AG04450 (cell line): Measurements from ENCODE around the gene CNTFR. TPM values are rescaled to one million over a fixed set of nuclear protein-coding genes. Genes with fewer than 3 reads are reported as not detected.

Experiments
- CTCF ChIA-PET: fragments of 300-600, 350-600 bp; formaldehyde crosslinking; extraction: SDS; loops from one replicate; lab custom pipeline; 2022; ENCODE audit warnings: antibody characterized with exemption, inconsistent platforms; lab: Charles Lee
- POLR2A ChIA-PET: fragments of 350-600 bp; formaldehyde crosslinking; extraction: SDS; loops from one replicate; lab custom pipeline; 2021; ENCODE audit warnings: antibody characterized with exemption, inconsistent platforms; lab: Yijun Ruan, JAX
- DNase-seq: peaks from one replicate; pipeline ENCODE4 v3.0.0-alpha.2; 2011; ENCODE audit warnings: low read depth, low spot score
- H3K27ac ChIP-seq: one replicate; pipeline ENCODE4 v1.5.1; 2012; ENCODE audit warnings: low read depth, low read length, control low read depth
- H3K27me3 ChIP-seq: one replicate; pipeline ENCODE4 v1.6.0; 2012; ENCODE audit warnings: low read length; ENCODE audit not compliant: control insufficient read depth, insufficient read depth
- H3K4me3 ChIP-seq: 2 replicates; pipeline ENCODE4 v1.5.1; 2011; ENCODE audit warnings: mild to moderate bottlenecking, low read depth, low read length, control low read depth
- H3K9me3 ChIP-seq: 2 replicates; pipeline ENCODE4 v1.5.1; 2012; ENCODE audit warnings: low read length; ENCODE audit not compliant: control insufficient read depth, insufficient read depth
- polyA plus RNA-seq: library from polyadenylated mRNA; depleted of rRNA; stranded (reverse); fragments of >200 nt; gene quantifications from 2 replicates; pipeline ENCODE4 v1.2.3, GENCODE V29; 2011
- TF ChIP-seq, protein P1 (sequence below): IDR thresholded peaks from 2 replicates; pipeline ENCODE4 v1.5.1; 2011; ENCODE audit warnings: low read depth, low read length, control low read depth, inconsistent platforms

The CNTFR gene
- polyA plus RNA-seq, 1 experiment = not detected

DNA sequence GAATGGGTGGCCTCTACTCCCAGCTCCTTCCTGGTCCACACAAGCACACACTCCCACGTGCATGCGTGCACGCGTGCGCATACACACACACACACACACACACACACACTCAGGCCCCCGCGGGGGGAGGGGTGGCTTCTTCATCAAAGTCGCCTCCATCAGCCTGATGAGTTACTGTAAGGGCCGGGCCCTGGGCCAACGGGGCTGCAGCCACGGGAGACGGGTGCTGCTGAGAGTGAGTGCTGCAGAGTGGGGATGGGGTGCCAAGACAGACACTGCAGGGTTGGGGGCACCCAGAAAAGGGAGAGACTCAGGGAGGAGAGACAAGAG is 18.1 kb downstream of the CNTFR start:
- CTCF ChIA-PET = interaction anchor here (1.3 kb wide), 1 partner anchor 20 kb away, joined by 3 read pairs; no protein-coding TSS in a partner anchor
- no peak for DNase-seq
- H3K4me3 ChIP-seq = no peak overlapping the region
- POLR2A ChIA-PET = no interaction called here
- H3K27me3 ChIP-seq = peaks cover 87% of the 10 kb centered on the region
- TF ChIP-seq, protein P1, sequence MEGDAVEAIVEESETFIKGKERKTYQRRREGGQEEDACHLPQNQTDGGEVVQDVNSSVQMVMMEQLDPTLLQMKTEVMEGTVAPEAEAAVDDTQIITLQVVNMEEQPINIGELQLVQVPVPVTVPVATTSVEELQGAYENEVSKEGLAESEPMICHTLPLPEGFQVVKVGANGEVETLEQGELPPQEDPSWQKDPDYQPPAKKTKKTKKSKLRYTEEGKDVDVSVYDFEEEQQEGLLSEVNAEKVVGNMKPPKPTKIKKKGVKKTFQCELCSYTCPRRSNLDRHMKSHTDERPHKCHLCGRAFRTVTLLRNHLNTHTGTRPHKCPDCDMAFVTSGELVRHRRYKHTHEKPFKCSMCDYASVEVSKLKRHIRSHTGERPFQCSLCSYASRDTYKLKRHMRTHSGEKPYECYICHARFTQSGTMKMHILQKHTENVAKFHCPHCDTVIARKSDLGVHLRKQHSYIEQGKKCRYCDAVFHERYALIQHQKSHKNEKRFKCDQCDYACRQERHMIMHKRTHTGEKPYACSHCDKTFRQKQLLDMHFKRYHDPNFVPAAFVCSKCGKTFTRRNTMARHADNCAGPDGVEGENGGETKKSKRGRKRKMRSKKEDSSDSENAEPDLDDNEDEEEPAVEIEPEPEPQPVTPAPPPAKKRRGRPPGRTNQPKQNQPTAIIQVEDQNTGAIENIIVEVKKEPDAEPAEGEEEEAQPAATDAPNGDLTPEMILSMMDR = no peak
- no peaks in the 10 kb centered on the region; the same call in 1 of the 2 replicates for H3K9me3 ChIP-seq
- H3K27ac ChIP-seq = no peak overlapping the region

DNA sequence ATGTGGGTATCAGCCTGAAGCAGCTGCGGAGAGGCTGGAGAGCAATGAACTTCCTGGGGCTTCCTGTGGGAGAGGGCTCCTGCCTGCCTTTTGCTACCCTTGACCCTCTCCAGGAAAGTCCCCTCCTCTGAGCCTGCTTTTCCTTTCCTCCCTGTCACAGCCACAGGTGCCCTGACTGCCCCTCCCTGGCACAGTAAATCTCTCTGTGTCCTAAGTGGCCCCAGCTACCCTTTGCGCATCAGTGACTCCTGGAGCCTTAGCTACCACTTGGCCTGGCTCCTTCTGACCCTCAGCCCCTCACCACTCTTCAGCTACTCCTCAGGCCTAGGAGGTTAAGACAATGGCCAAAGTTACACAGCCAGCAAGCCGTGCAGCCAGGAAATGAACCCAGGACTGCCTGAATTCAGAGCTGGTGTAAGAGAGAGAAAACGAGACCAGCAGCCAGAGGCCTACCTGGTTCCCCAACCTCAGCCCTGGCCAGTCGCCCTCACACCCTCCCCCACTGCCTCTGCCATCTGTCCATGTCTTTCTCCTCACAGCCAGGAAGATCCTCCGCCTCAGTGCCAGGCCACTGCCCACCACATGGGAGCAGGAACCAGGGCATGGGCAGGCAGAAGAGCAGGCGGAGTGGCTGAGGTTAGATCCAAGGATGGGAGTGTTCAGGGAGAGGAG is 18.6 kb downstream of the CNTFR start:
- H3K27me3 ChIP-seq = peaks cover 87% of the 10 kb centered on the region
- no peaks in the 10 kb centered on the region; the same call in 1 of the 2 replicates for H3K9me3 ChIP-seq
- ChIA-PET CTCF (interaction anchor here (1.1 to 1.3 kb wide), 2 partner anchors 20 to 167 kb away, joined by 3 to 4 read pairs; no protein-coding TSS in a partner anchor), POLR2A (no interaction called here)
- no peak overlapping the region for H3K27ac ChIP-seq
- DNase-seq = no peak
- TF ChIP-seq, protein P1 = no peak
- no peak overlapping the region for H3K4me3 ChIP-seq

DNA sequence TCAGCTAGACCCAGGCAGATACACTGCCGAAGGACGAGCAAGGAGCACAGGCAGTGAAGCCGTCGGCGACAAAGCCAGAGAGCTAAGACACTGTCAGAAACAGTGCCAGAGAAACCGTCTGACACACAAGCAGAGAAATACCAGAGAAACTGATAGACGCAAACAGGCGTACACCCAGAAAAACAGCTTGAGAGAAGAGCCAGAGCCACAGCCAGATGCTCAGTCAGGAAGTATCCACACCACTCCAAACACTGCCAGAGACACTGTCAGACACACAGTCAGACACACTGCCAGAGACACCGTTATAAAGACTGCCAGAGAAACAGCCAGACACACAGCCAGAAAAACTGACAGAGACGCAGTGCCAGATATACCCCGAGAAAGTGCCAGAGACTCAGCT is 19.1 kb downstream of the CNTFR start:
- TF ChIP-seq, protein P1 = no peak
- POLR2A ChIA-PET = no interaction called here
- CTCF ChIA-PET = interaction anchor here (1.1 to 1.3 kb wide), 2 partner anchors 21 to 167 kb away, joined by 3 to 4 read pairs; no protein-coding TSS in a partner anchor
- peaks cover 86% of the 10 kb centered on the region for H3K27me3 ChIP-seq
- no peaks in the 10 kb centered on the region; the same call in 1 of the 2 replicates for H3K9me3 ChIP-seq
- no peak overlapping the region for H3K4me3 ChIP-seq
- no peak for DNase-seq
- H3K27ac ChIP-seq = no peak overlapping the region

DNA sequence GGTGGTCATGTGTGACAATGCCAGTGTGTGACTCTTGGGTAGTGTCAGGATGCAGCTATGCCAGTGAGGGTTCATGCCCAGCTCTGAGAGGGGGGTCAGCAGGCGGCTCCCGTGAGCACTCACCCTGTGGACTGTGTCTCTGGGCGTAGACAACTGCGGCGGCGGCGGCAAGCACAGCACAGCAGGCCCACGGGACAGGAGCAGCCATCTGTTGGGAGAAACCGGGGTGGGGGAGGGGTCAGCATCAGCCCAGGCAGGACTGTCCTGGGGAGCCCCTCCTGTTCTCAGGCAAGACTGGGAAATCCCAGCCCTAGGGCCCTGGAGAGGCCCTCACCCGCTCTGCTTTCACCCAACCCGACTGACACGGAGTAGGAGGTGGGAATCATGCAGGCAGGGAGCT is 20.8 kb downstream of the CNTFR start:
- TF ChIP-seq, protein P1 = no peak
- POLR2A ChIA-PET = no interaction called here
- CTCF ChIA-PET = no interaction called here

DNA sequence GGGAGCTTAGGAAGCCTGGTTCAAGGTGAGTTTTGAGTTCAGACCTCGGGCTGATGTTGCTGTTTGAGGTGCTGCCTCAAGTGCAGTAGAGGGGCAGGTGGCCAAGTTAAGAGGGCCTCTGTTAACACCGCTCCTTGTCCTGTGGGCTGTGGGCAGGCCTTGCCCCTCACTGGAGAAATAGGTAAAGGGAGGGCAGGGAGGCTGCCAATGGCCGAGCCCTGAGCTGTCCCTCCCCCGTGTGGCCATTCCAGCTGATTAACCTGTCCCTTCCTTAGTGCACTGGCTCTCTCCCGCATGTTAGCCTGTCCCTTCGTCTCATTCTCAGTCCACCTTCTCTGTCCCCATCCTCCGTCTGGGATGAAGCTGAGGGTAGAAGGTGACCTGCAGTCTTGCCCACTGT is 21.4 kb downstream of the CNTFR start:
- TF ChIP-seq, protein P1 = no peak
- Histone ChIP-seq H3K27ac (no peak overlapping the region), H3K9me3 (no peaks in the 10 kb centered on the region; the same call in 1 of the 2 replicates), H3K27me3 (peaks cover 70% of the 10 kb centered on the region), H3K4me3 (no peak overlapping the region)
- ChIA-PET POLR2A (no interaction called here), CTCF (interaction anchor here (1.0 kb wide), 1 partner anchor 23 kb away, joined by 4 read pairs; no protein-coding TSS in a partner anchor)
- no peak for DNase-seq

More for the DNA sequence above, 20.8 kb downstream of the CNTFR start:
- no peak for DNase-seq
- H3K4me3 ChIP-seq = no peak overlapping the region
- H3K9me3 ChIP-seq = no peaks in the 10 kb centered on the region; the same call in 1 of the 2 replicates
- peaks cover 76% of the 10 kb centered on the region for H3K27me3 ChIP-seq
- H3K27ac ChIP-seq = no peak overlapping the region
